Peyer's patch (tissue), 4 donors: ENCODE data around the gene SYT7.

ENCODE experiments used
- CTCF ChIP-seq, 6 experiments: fragments of 450-650 bp in 4 of 6; fragments of 200-600 bp in 2 of 6; sonication (generic) in 1 of 6; IDR thresholded peaks; one replicate each; pipeline ENCODE4 v1.5.1; 2017 to 2019; ENCODE audit warnings: antibody characterized with exemption in 6 of 6, mild to moderate bottlenecking in 3 of 6, moderate library complexity in 1 of 6
- POLR2A ChIP-seq, 2 donors: fragments of 450-650 bp; IDR thresholded peaks; one replicate each; pipeline ENCODE4 v1.5.1; 2017; ENCODE audit warnings: antibody characterized with exemption in 2 of 2, mild to moderate bottlenecking in 2 of 2, moderate library complexity in 2 of 2

DNA sequence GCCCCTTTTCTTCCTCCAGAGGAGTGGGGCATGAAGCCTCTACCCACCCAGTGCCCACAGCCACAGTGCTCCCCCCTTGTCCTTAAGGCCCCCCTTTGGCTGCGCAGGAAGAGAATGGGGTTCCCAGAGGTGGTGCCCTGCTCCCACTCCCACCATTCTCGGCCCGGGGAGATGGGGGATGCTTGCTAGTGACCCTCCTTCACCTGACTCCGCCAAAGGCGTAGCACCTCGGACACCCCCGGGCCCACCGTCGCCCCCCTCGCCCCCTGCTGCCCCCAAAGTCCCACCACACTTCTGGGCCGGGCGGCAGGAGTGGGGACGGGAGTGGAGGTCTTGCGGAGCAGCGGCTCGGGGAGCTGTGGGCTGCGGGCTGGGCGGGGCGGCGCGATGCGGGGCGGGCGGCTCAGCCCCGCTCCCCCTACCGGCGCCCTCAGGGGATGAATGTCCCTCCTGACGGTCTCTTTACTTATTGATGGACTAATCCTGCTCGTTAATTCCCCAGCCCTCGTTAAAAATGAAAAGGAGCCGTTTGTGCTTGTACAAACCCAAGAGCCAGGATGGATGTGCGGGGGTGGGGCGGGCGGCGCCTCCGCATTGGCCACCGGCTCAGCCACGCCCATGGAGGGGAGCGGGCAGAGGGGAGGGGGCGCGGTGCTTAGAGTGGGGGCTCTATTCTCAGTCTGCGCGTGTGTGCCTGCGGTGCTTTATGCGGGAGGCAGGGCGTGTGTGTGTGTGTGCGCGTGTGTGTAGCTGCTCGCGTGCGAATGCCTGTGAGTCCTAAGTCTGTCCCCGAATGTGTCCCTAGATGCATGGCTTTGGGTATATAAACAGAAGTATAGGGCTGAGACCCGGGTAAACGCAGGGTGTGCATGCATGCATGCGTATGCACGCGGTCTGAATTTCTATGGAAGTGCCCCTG is 25.6 kb downstream of the SYT7 start:
- no peak for TF ChIP-seq CTCF (IDR thresholded peaks at IDR 0.05)
- no peak for TF ChIP-seq POLR2A (IDR thresholded peaks at IDR 0.05)
